HG03095 (cell line): ENCODE results near the gene MPL.

Experiments
- ATAC-seq: cut with Tn5 transposase; IDR thresholded peaks from one replicate; pipeline ENCODE4 v1.9.1; 2021; ENCODE audit warnings: moderate library complexity; ENCODE audit not compliant: unreplicated experiment

MPL gene

GRCh38 chr1:43321331-43321891 is 16.2 kb upstream of the MPL start:
- no peak for ATAC-seq

- ATAC-seq: no peak
Observed at GRCh38 chr1:43322506-43322905, 15.1 kb upstream of the MPL start.

- ATAC-seq: no peak
Observed at GRCh38 chr1:43324810-43325209, 12.8 kb upstream of the MPL start.

- ATAC-seq: no peak
Observed at GRCh38 chr1:43325381-43325780, 12.2 kb upstream of the MPL start.

- ATAC-seq: no peak
Observed at GRCh38 chr1:43327549-43328292, 9.9 kb upstream of the MPL start.

GRCh38 chr1:43329995-43330751 is 7.4 kb upstream of the MPL start:
- ATAC-seq: no peak

GRCh38 chr1:43331688-43332087 is 5.9 kb upstream of the MPL start:
- no peak for ATAC-seq

- ATAC-seq: no peak
Observed at GRCh38 chr1:43334453-43335205, 3.0 kb upstream of the MPL start.

- ATAC-seq: no peak
Observed at GRCh38 chr1:43338001-43338400, 383 bp downstream of the MPL start.

GRCh38 chr1:43339584-43340232 is 2.1 kb downstream of the MPL start:
- ATAC-seq: no peak

GRCh38 chr1:43340559-43340958 is 2.9 kb downstream of the MPL start:
- no peak for ATAC-seq

GRCh38 chr1:43344267-43344850 is 6.7 kb downstream of the MPL start:
- ATAC-seq: no peak

GRCh38 chr1:43345120-43345519 is 7.5 kb downstream of the MPL start:
- ATAC-seq: no peak

- ATAC-seq: no peak
Observed at GRCh38 chr1:43346636-43347035, 9.0 kb downstream of the MPL start.

GRCh38 chr1:43348343-43348808 is 10.8 kb downstream of the MPL start:
- no peak for ATAC-seq

GRCh38 chr1:43348809-43349593 is 11.4 kb downstream of the MPL start:
- ATAC-seq: no peak

GRCh38 chr1:43349594-43350306 is 12.1 kb downstream of the MPL start:
- no peak for ATAC-seq

- no peak for ATAC-seq
Observed at GRCh38 chr1:43350976-43351375, 13.4 kb downstream of the MPL start.
